GM23338 (cell line): ENCODE measurements around the gene ARHGEF10L. TPM values are rescaled to one million over a fixed set of nuclear protein-coding genes. Genes with fewer than 3 reads are reported as not detected.

ENCODE experiments used
- ATAC-seq: fragments of 200-7000 bp; cut with Tn5 transposase; 3 replicates; pipeline ENCODE4 v1.9.1; 2020
- DNase-seq: peaks from one replicate; pipeline ENCODE4 v3.0.0-alpha.2; 2015; ENCODE audit warnings: low spot score
- H2AFZ ChIP-seq: fragments of 200-600 bp; sonication (generic); 2 replicates; pipeline ENCODE4 v1.8.0; 2016; ENCODE audit warnings: antibody characterized with exemption, mild to moderate bottlenecking, moderate library complexity
- H3F3A ChIP-seq: fragments of 200-600 bp; sonication (generic); replicated peaks from 2 replicates; pipeline ENCODE4 v1.8.0; 2017; ENCODE audit warnings: antibody characterized with exemption, mixed run types, low read depth
- H3K27ac ChIP-seq: fragments of 200-600 bp; sonication (generic); 2 replicates; pipeline ENCODE4 v1.6.1; 2016; ENCODE audit warnings: low read depth
- H3K27me3 ChIP-seq: fragments of 200-600 bp; sonication (generic); 2 replicates; pipeline ENCODE4 v1.8.0; 2016; ENCODE audit warnings: mild to moderate bottlenecking, mixed run types, moderate library complexity; ENCODE audit not compliant: insufficient read depth
- H3K36me3 ChIP-seq: fragments of 200-600 bp; sonication (generic); 2 replicates; pipeline ENCODE4 v1.8.0; 2016; ENCODE audit warnings: mild to moderate bottlenecking; ENCODE audit not compliant: insufficient read depth
- H3K4me1 ChIP-seq: fragments of 200-600 bp; sonication (generic); 2 replicates; pipeline ENCODE4 v1.8.0; 2016; ENCODE audit warnings: mild to moderate bottlenecking, moderate library complexity; ENCODE audit not compliant: insufficient read depth
- H3K4me2 ChIP-seq: fragments of 200-600 bp; sonication (generic); 2 replicates; pipeline ENCODE4 v1.7.1; 2017; ENCODE audit warnings: mixed run types
- H3K4me3 ChIP-seq: fragments of 200-600 bp; sonication (generic); 2 replicates; pipeline ENCODE4 v1.6.1; 2016; ENCODE audit warnings: mixed run types
- H3K79me2 ChIP-seq: fragments of 200-600 bp; sonication (generic); replicated peaks from 2 replicates; pipeline ENCODE4 v1.8.0; 2017; ENCODE audit warnings: mild to moderate bottlenecking; ENCODE audit not compliant: insufficient read depth
- H3K9me2 ChIP-seq: fragments of 200-600 bp; sonication (generic); 2 replicates; pipeline ENCODE4 v1.8.0; 2017; ENCODE audit not compliant: insufficient read depth
- H4K20me1 ChIP-seq: fragments of 200-600 bp; sonication (generic); replicated peaks from 2 replicates; pipeline ENCODE4 v1.8.0; 2017; ENCODE audit warnings: mild to moderate bottlenecking; ENCODE audit not compliant: insufficient read depth
- H3K27ac Mint-ChIP-seq: 2 replicates; pipeline ENCODE4 v1.8.0; 2020; ENCODE audit warnings: inconsistent platforms, mild to moderate bottlenecking, moderate library complexity, mixed read lengths
- H3K27me3 Mint-ChIP-seq: 3 replicates; pipeline ENCODE4 v1.8.0; 2022; ENCODE audit warnings: low read depth, mild to moderate bottlenecking, moderate library complexity, mixed read lengths, inconsistent platforms; ENCODE audit not compliant: insufficient read depth, poor library complexity
- H3K36me3 Mint-ChIP-seq: 3 replicates; pipeline ENCODE4 v1.8.0; 2021; ENCODE audit warnings: low read depth, mild to moderate bottlenecking, inconsistent platforms, moderate library complexity, mixed read lengths
- H3K4me1 Mint-ChIP-seq: 3 replicates; pipeline ENCODE4 v1.8.0; 2020; ENCODE audit warnings: mild to moderate bottlenecking, inconsistent platforms, mixed read lengths
- H3K4me3 Mint-ChIP-seq: 3 replicates; pipeline ENCODE4 v1.8.0; 2021; ENCODE audit warnings: moderate library complexity, mild to moderate bottlenecking, inconsistent platforms, mixed read lengths
- H3K9me3 Mint-ChIP-seq: 3 replicates; pipeline ENCODE4 v1.8.0; 2020; ENCODE audit warnings: moderate library complexity, mild to moderate bottlenecking, inconsistent platforms, mixed read lengths
- STAT1 ChIP-seq: IDR thresholded peaks from one replicate; pipeline ENCODE4 v1.6.1; 2016; ENCODE audit warnings: antibody characterized with exemption; ENCODE audit not compliant: unreplicated experiment
- polyA plus RNA-seq: library from polyadenylated mRNA; unstranded; fragments of >200 nt; fragmentation: Nextera tagmentation; extraction: Ambion mirVana; gene quantifications from 2 replicates; pipeline ENCODE4 v1.2.1, GENCODE V29; 2016
- total RNA-seq: library from RNA; depleted of rRNA; stranded (reverse); fragments of >200 nt; shearing (Covaris generic); gene quantifications from 2 replicates; pipeline ENCODE4 v1.2.3, GENCODE V29; 2014
- TF ChIP-seq, protein P1 (sequence below), 2 experiments: fragments of 200-600 bp in 1 of 2; sonication (generic) in 1 of 2; conservative IDR thresholded peaks; 2 replicates each; pipeline versions ENCODE4 v1.5.1 to v1.6.1; 2016 to 2017; ENCODE audit warnings: antibody characterized with exemption in 2 of 2, low read depth in 2 of 2, mild to moderate bottlenecking in 2 of 2, moderate library complexity in 1 of 2
- TF ChIP-seq, protein P2 (sequence below): IDR thresholded peaks from one replicate; pipeline ENCODE4 v1.6.1; 2018; ENCODE audit warnings: antibody characterized with exemption; ENCODE audit not compliant: unreplicated experiment
- TF ChIP-seq, protein P3 (sequence below): fragments of 250-450 bp; sonication (Bioruptor Pico); IDR thresholded peaks from 2 replicates; pipeline ENCODE4 v1.5.0; 2020; ENCODE audit warnings: mild to moderate bottlenecking, moderate library complexity

The ARHGEF10L gene
- total and polyA plus RNA-seq, 2 experiments from 2014 or later, result 12.1 to 46.8 TPM

DNA sequence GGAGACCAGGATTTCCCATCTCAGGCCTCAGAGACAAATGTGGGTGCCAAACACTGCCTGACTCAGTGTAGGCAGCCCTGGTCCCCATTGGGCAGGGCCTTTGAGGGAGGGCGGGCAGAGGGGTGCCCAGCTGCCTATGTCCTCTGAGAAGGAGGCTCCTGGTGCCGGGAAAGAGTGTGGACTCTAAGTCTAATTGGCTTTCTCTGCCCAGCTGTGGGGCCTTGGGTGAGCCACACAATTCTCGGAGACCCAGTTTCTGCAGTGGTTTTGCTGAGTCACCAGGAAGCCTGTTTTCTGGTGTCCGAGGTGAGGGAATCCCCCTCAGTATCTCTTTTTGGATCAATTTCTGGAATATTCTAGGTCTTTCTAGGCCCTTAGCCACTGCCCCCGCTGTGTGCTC, 180.4 kb downstream of the ARHGEF10L start:
- Histone ChIP-seq H3K36me3 (no peaks in the 10 kb centered on the region), H4K20me1 (no peaks in the 10 kb centered on the region), H3K27ac (no peak overlapping the region), H3K4me3 (no peak overlapping the region), H3F3A (no peaks in the 10 kb centered on the region), H3K9me2 (no peaks in the 10 kb centered on the region), H3K79me2 (no peaks in the 10 kb centered on the region), H3K27me3 (no peaks in the 10 kb centered on the region), H3K4me1 (no peaks in the 10 kb centered on the region), H3K4me2 (no peak overlapping the region), H2AFZ (no peak overlapping the region)
- Mint-ChIP-seq H3K4me1 (no peaks in the 10 kb centered on the region), H3K27ac (no peak overlapping the region), H3K9me3 (no peaks in the 10 kb centered on the region; the same call in 2 of the 3 replicates), H3K4me3 (no peak overlapping the region), H3K36me3 (no peaks in the 10 kb centered on the region), H3K27me3 (peaks cover 2% of the 10 kb centered on the region)
- ATAC-seq (no peak), DNase-seq (no peak)
- TF ChIP-seq, protein P1, sequence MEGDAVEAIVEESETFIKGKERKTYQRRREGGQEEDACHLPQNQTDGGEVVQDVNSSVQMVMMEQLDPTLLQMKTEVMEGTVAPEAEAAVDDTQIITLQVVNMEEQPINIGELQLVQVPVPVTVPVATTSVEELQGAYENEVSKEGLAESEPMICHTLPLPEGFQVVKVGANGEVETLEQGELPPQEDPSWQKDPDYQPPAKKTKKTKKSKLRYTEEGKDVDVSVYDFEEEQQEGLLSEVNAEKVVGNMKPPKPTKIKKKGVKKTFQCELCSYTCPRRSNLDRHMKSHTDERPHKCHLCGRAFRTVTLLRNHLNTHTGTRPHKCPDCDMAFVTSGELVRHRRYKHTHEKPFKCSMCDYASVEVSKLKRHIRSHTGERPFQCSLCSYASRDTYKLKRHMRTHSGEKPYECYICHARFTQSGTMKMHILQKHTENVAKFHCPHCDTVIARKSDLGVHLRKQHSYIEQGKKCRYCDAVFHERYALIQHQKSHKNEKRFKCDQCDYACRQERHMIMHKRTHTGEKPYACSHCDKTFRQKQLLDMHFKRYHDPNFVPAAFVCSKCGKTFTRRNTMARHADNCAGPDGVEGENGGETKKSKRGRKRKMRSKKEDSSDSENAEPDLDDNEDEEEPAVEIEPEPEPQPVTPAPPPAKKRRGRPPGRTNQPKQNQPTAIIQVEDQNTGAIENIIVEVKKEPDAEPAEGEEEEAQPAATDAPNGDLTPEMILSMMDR (conservative IDR thresholded peaks at IDR 0.05; ENCODE audit: low read depth in 2 of 2), result no peak
- TF ChIP-seq, protein P2, sequence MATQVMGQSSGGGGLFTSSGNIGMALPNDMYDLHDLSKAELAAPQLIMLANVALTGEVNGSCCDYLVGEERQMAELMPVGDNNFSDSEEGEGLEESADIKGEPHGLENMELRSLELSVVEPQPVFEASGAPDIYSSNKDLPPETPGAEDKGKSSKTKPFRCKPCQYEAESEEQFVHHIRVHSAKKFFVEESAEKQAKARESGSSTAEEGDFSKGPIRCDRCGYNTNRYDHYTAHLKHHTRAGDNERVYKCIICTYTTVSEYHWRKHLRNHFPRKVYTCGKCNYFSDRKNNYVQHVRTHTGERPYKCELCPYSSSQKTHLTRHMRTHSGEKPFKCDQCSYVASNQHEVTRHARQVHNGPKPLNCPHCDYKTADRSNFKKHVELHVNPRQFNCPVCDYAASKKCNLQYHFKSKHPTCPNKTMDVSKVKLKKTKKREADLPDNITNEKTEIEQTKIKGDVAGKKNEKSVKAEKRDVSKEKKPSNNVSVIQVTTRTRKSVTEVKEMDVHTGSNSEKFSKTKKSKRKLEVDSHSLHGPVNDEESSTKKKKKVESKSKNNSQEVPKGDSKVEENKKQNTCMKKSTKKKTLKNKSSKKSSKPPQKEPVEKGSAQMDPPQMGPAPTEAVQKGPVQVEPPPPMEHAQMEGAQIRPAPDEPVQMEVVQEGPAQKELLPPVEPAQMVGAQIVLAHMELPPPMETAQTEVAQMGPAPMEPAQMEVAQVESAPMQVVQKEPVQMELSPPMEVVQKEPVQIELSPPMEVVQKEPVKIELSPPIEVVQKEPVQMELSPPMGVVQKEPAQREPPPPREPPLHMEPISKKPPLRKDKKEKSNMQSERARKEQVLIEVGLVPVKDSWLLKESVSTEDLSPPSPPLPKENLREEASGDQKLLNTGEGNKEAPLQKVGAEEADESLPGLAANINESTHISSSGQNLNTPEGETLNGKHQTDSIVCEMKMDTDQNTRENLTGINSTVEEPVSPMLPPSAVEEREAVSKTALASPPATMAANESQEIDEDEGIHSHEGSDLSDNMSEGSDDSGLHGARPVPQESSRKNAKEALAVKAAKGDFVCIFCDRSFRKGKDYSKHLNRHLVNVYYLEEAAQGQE, result no peak
- TF ChIP-seq, protein P3, sequence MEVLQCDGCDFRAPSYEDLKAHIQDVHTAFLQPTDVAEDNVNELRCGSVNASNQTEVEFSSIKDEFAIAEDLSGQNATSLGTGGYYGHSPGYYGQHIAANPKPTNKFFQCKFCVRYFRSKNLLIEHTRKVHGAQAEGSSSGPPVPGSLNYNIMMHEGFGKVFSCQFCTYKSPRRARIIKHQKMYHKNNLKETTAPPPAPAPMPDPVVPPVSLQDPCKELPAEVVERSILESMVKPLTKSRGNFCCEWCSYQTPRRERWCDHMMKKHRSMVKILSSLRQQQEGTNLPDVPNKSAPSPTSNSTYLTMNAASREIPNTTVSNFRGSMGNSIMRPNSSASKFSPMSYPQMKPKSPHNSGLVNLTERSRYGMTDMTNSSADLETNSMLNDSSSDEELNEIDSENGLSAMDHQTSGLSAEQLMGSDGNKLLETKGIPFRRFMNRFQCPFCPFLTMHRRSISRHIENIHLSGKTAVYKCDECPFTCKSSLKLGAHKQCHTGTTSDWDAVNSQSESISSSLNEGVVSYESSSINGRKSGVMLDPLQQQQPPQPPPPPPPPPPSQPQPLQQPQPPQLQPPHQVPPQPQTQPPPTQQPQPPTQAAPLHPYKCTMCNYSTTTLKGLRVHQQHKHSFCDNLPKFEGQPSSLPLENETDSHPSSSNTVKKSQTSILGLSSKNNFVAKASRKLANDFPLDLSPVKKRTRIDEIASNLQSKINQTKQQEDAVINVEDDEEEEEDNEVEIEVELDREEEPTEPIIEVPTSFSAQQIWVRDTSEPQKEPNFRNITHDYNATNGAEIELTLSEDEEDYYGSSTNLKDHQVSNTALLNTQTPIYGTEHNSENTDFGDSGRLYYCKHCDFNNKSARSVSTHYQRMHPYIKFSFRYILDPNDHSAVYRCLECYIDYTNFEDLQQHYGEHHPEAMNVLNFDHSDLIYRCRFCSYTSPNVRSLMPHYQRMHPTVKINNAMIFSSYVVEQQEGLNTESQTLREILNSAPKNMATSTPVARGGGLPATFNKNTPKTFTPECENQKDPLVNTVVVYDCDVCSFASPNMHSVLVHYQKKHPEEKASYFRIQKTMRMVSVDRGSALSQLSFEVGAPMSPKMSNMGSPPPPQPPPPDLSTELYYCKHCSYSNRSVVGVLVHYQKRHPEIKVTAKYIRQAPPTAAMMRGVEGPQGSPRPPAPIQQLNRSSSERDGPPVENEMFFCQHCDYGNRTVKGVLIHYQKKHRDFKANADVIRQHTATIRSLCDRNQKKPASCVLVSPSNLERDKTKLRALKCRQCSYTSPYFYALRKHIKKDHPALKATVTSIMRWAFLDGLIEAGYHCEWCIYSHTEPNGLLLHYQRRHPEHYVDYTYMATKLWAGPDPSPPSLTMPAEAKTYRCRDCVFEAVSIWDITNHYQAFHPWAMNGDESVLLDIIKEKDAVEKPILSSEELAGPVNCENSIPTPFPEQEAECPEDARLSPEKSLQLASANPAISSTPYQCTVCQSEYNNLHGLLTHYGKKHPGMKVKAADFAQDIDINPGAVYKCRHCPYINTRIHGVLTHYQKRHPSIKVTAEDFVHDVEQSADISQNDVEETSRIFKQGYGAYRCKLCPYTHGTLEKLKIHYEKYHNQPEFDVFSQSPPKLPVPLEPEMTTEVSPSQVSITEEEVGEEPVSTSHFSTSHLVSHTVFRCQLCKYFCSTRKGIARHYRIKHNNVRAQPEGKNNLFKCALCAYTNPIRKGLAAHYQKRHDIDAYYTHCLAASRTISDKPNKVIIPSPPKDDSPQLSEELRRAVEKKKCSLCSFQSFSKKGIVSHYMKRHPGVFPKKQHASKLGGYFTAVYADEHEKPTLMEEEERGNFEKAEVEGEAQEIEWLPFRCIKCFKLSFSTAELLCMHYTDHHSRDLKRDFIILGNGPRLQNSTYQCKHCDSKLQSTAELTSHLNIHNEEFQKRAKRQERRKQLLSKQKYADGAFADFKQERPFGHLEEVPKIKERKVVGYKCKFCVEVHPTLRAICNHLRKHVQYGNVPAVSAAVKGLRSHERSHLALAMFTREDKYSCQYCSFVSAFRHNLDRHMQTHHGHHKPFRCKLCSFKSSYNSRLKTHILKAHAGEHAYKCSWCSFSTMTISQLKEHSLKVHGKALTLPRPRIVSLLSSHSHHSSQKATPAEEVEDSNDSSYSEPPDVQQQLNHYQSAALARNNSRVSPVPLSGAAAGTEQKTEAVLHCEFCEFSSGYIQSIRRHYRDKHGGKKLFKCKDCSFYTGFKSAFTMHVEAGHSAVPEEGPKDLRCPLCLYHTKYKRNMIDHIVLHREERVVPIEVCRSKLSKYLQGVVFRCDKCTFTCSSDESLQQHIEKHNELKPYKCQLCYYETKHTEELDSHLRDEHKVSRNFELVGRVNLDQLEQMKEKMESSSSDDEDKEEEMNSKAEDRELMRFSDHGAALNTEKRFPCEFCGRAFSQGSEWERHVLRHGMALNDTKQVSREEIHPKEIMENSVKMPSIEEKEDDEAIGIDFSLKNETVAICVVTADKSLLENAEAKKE (CRISPR knock-in tag), result no peak
- no peak for TF ChIP-seq STAT1
